ENCODE measurements around the gene PPID. TPM values are rescaled to one million over a fixed set of nuclear protein-coding genes. Genes with fewer than 3 reads are reported as not detected.

PPID gene
- total RNA-seq, 1 experiment from 2014 or later, result 23.3 TPM

DNA sequence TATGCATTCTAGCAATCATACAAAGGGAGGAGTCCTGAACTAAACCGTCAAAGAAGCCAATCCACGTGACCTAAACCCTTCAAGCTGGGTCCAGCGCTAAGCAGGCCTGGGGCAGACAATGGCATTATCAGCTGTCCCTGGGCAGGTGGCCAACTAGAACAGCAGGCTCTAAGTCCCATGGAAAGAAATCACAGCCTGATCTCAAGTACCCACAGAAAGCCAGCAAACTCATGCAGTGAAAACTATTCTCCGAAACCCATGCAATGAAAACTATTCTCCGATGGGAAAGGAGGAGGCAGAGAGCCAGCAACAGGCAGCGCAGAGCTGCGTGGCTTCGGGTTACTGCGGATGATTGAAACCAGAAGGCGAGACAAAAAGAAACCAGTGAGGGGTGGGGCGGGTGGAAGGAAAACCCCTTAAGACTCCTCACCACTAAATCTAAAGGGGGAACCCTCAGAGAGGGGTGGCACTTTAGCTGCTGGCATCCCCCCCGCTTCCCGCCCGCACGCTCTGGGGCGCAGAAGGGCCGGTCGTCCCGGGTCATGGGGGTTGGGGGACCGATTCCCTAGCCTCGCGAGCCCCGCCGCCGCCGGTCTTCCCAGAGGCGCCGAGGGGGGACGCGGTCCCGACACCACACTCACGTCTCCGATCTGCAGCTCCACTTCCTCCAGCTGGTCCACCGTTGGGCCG, 52.1 kb downstream of the PPID start:
- H3K27me3 ChIP-seq (ENCODE audit: control insufficient read depth, insufficient read depth, low read length), result no peaks in the 10 kb centered on the region
- no TSS peak for BruUV-seq (replicated peaks)
- CTCF ChIA-PET, result no interaction called here
- H3K27ac ChIP-seq (ENCODE audit: low read length), result peak overlapping the region; percentile 86
- POLR2A ChIA-PET, result no interaction called here
- peak; percentile 13 for DNase-seq (ENCODE audit: low read depth, low spot score)
- peak; percentile 36 for ATAC-seq
- intact Hi-C loops (cut with micrococcal nuclease; ENCODE audit: unreplicated experiment) (no loop called here), in situ Hi-C loops (cut with HindIII; ENCODE audit: low pct_unique_long_range_greater_than_20kb, low sequenced_read_pairs) (no loop called here)
- no peaks in the 10 kb centered on the region for H3K4me1 ChIP-seq (ENCODE audit: control insufficient read depth, insufficient read depth, low read length)
- no peaks in the 10 kb centered on the region; the same call in 1 of the 2 replicates for H3K36me3 ChIP-seq (ENCODE audit: control insufficient read depth, insufficient read depth, low read length)
- no peaks in the 10 kb centered on the region for H3K9me3 ChIP-seq (ENCODE audit: control insufficient read depth, insufficient read depth, low read depth, low read length)
- TF ChIP-seq, protein P1, sequence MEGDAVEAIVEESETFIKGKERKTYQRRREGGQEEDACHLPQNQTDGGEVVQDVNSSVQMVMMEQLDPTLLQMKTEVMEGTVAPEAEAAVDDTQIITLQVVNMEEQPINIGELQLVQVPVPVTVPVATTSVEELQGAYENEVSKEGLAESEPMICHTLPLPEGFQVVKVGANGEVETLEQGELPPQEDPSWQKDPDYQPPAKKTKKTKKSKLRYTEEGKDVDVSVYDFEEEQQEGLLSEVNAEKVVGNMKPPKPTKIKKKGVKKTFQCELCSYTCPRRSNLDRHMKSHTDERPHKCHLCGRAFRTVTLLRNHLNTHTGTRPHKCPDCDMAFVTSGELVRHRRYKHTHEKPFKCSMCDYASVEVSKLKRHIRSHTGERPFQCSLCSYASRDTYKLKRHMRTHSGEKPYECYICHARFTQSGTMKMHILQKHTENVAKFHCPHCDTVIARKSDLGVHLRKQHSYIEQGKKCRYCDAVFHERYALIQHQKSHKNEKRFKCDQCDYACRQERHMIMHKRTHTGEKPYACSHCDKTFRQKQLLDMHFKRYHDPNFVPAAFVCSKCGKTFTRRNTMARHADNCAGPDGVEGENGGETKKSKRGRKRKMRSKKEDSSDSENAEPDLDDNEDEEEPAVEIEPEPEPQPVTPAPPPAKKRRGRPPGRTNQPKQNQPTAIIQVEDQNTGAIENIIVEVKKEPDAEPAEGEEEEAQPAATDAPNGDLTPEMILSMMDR (IDR thresholded peaks at IDR 0.05), result no peak
- TF ChIP-seq, protein P2, sequence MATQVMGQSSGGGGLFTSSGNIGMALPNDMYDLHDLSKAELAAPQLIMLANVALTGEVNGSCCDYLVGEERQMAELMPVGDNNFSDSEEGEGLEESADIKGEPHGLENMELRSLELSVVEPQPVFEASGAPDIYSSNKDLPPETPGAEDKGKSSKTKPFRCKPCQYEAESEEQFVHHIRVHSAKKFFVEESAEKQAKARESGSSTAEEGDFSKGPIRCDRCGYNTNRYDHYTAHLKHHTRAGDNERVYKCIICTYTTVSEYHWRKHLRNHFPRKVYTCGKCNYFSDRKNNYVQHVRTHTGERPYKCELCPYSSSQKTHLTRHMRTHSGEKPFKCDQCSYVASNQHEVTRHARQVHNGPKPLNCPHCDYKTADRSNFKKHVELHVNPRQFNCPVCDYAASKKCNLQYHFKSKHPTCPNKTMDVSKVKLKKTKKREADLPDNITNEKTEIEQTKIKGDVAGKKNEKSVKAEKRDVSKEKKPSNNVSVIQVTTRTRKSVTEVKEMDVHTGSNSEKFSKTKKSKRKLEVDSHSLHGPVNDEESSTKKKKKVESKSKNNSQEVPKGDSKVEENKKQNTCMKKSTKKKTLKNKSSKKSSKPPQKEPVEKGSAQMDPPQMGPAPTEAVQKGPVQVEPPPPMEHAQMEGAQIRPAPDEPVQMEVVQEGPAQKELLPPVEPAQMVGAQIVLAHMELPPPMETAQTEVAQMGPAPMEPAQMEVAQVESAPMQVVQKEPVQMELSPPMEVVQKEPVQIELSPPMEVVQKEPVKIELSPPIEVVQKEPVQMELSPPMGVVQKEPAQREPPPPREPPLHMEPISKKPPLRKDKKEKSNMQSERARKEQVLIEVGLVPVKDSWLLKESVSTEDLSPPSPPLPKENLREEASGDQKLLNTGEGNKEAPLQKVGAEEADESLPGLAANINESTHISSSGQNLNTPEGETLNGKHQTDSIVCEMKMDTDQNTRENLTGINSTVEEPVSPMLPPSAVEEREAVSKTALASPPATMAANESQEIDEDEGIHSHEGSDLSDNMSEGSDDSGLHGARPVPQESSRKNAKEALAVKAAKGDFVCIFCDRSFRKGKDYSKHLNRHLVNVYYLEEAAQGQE (IDR thresholded peaks at IDR 0.05; ENCODE audit: insufficient read depth in 1 of 2, low read depth in 2 of 2, low read length in 1 of 2), result no peak
- no peak for TF ChIP-seq SIN3A (IDR thresholded peaks at IDR 0.05; ENCODE audit: borderline replicate concordance, insufficient read depth, low read depth, low read length)
- no peak for TF ChIP-seq POLR2AphosphoS5 (IDR thresholded peaks at IDR 0.05; ENCODE audit: low read depth, low read length)
- TF ChIP-seq TCF7L2 (IDR thresholded peaks at IDR 0.05; ENCODE audit: low read depth, low read length), result no peak
- peak overlapping the region; percentile 76 to 85 for H3K4me3 ChIP-seq (ENCODE audit: low read depth in 2 of 2, low read length in 2 of 2)

DNA sequence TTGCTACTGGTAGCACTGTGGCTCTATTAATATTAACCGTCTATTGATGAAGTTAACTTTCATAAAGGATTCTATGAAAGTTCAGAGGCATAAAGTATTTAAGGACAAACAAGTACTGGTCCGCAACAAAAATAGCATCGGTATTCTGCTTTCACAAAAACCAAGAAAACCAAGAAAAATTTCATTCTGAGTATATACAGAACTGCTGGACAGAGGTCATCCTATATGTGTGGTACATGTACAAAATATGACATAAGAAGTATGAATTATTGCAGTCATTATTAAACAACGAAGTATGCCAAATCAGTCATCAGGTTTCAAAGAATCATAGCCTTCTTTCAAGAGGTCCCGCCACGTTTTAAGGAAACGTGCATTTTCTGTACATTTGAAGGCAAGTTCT, 53.9 kb downstream of the PPID start:
- Histone ChIP-seq H3K27ac (ENCODE audit: low read length) (no peak overlapping the region), H3K36me3 (ENCODE audit: control insufficient read depth, insufficient read depth, low read length) (no peaks in the 10 kb centered on the region; the same call in 1 of the 2 replicates), H3K27me3 (ENCODE audit: control insufficient read depth, insufficient read depth, low read length) (no peaks in the 10 kb centered on the region), H3K9me3 (ENCODE audit: control insufficient read depth, insufficient read depth, low read depth, low read length) (no peaks in the 10 kb centered on the region), H3K4me3 (ENCODE audit: low read depth in 2 of 2, low read length in 2 of 2) (no peak overlapping the region), H3K4me1 (ENCODE audit: control insufficient read depth, insufficient read depth, low read length) (no peaks in the 10 kb centered on the region)
- intact Hi-C loops (cut with micrococcal nuclease; ENCODE audit: unreplicated experiment), result no loop called here
- in situ Hi-C loops (cut with HindIII; ENCODE audit: low pct_unique_long_range_greater_than_20kb, low sequenced_read_pairs), result no loop called here
- TF ChIP-seq, protein P1 (IDR thresholded peaks at IDR 0.05), result no peak
- TF ChIP-seq POLR2AphosphoS5 (IDR thresholded peaks at IDR 0.05; ENCODE audit: low read depth, low read length), result no peak
- TF ChIP-seq SIN3A (IDR thresholded peaks at IDR 0.05; ENCODE audit: borderline replicate concordance, insufficient read depth, low read depth, low read length), result no peak
- TF ChIP-seq, protein P2 (IDR thresholded peaks at IDR 0.05; ENCODE audit: insufficient read depth in 1 of 2, low read depth in 2 of 2, low read length in 1 of 2), result no peak
- no peak for TF ChIP-seq TCF7L2 (IDR thresholded peaks at IDR 0.05; ENCODE audit: low read depth, low read length)
- POLR2A ChIA-PET, result no interaction called here
- no TSS peak for BruUV-seq (replicated peaks)
- ATAC-seq (no peak), DNase-seq (ENCODE audit: low read depth, low spot score) (no peak)
- CTCF ChIA-PET, result interaction anchor here (0.6 kb wide), 1 partner anchor 32 kb away, joined by 4 read pairs; no protein-coding TSS in a partner anchor

Measured in Panc1 (cell line).